Activated T-cell treated with anti-CD3 and anti-CD28 coated beads, Interleukin-2, amount 50 U/mL, for 24 hours (primary cell): Measurements from ENCODE around the gene RARRES2.

Experiments used
- DNase-seq: peaks from one replicate; pipeline ENCODE4 v3.0.0-alpha.2; 2020
- H3K27ac Mint-ChIP-seq: 2 replicates; pipeline ENCODE4 v1.8.0; 2020; ENCODE audit warnings: mild to moderate bottlenecking, mixed read lengths
- H3K27me3 Mint-ChIP-seq: 2 replicates; pipeline ENCODE4 v1.8.0; 2020; ENCODE audit warnings: mixed read lengths
- H3K36me3 Mint-ChIP-seq: 2 replicates; pipeline ENCODE4 v1.8.0; 2020; ENCODE audit warnings: low read depth, mixed read lengths
- H3K4me1 Mint-ChIP-seq: 2 replicates; pipeline ENCODE4 v1.8.0; 2020; ENCODE audit warnings: low read depth, mixed read lengths
- H3K4me3 Mint-ChIP-seq: 2 replicates; pipeline ENCODE4 v1.8.0; 2020; ENCODE audit warnings: mild to moderate bottlenecking, moderate library complexity, mixed read lengths
- H3K9me3 Mint-ChIP-seq: 2 replicates; pipeline ENCODE4 v1.8.0; 2020; ENCODE audit warnings: mixed read lengths

RARRES2 gene

DNA sequence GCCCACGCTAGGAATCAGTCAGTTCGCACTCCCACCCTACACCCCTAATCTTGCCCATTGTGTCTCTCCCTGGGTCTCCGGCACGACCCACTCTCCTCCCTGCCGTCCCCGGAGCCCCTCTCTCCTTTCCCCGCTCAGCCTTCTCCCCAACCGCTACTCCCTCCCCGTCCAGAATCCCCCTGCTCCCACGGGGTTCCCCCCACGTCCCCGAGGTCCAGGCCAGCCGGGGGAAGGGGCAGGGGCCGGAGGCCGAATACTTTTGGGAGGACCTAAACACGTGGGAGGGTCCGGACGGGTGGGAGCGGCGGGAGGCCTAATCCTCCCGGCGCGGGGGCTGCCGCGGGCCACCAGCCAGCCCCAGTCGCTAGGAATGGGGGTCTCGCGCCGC is 560 bp downstream of the RARRES2 start:
- peaks cover 12% of the 10 kb centered on the region for H3K4me1 Mint-ChIP-seq
- H3K36me3 Mint-ChIP-seq: peaks cover 11% of the 10 kb centered on the region
- peaks cover 41% of the 10 kb centered on the region for H3K27me3 Mint-ChIP-seq
- H3K27ac Mint-ChIP-seq: no peak overlapping the region
- DNase-seq: no peak
- H3K9me3 Mint-ChIP-seq: peaks cover 3% of the 10 kb centered on the region
- no peak overlapping the region for H3K4me3 Mint-ChIP-seq

DNA sequence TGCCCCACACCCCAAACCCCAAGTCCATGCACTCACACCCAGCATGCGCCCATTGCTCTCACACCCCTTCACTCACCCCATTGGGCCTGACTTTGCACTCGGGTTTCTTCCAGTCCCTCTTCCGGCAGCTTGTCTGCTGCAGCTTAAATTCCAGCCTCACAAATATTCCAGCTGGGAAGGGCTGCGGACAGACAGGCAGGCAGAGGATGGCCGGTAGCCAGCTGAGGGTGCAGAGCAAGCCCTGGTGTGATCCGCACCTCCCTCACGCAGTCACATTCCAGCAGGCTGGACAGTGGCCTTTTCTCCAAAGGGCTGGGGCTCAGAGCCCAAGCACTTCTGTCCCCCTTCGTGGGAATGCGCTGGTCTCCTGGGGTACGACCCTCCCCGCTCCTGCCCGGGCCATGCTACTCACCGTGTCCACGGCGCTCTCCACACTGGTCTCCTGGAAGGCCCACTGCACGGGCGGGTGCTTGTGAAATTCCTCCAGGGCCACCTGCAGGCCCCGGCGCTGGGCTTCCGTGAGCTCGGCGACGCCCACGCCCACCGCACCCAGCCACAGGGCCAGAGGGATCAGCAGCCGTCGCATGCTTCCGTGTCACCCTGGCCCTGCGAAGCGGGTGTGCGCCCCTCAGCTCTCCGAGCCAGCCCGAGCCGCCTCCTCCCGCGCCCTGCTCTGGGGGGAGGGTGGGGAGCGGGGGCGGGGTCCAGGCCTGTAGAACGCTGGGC is 1.2 kb downstream of the RARRES2 start:
- Mint-ChIP-seq H3K4me1 (peaks cover 12% of the 10 kb centered on the region), H3K4me3 (no peak overlapping the region), H3K27ac (no peak overlapping the region), H3K36me3 (peaks cover 11% of the 10 kb centered on the region), H3K27me3 (peaks cover 41% of the 10 kb centered on the region), H3K9me3 (peaks cover 3% of the 10 kb centered on the region)
- no peak for DNase-seq

DNA sequence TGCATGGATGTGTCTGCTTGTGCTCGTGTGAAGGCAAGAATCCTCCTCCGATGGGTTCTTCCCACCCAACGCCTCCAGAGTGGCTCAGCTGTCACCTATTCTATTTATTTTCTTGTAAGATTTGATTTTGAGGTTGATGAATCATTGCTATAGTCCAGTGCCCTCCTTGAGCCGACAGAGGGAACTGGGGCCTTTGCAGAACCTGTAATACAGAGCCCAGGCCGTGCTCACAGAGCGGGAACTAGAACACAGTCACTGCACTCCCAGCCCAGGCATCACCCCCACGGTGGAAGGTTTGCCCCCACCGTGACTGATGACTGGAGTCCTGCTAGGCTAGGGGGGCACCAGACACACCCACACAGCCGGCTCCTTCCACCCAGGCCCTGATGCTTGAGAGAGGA is 2.0 kb downstream of the RARRES2 start:
- H3K27me3 Mint-ChIP-seq: peaks cover 41% of the 10 kb centered on the region
- peaks cover 12% of the 10 kb centered on the region for H3K4me1 Mint-ChIP-seq
- no peak for DNase-seq
- H3K9me3 Mint-ChIP-seq: no peaks in the 10 kb centered on the region
- H3K27ac Mint-ChIP-seq: no peak overlapping the region
- no peak overlapping the region for H3K4me3 Mint-ChIP-seq
- peaks cover 11% of the 10 kb centered on the region for H3K36me3 Mint-ChIP-seq

DNA sequence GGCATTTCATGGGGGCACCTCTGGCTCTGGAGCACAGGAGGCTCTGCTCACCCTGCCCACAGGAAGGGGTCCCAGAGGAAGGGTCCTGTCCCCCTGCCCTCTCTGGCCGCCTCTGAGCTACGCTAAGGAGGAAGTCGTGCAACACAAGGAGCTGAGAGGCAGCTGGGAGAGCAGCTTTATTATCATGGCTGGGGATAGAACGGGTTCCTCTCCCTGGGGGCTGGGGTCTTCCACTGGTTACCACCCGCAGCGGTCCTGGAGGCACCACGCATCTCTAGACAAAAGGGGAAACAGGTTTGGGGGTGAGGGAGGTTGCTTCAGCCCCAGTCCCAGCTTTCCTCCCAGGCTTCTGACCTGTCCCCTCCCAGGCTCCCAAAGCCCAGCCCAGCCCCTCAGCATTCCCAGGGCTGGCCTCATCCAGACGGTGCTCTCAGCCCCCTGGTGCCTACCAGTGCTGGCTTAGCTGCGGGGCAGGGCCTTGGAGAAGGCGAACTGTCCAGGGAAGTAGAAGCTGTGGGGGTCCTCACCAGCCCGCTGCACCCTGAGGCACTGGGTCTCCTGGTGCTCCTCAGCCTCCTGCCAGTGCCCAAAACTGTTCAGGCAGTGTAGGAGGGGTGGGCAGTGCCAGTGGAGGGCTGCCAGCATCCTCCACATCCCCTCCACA is 3.1 kb downstream of the RARRES2 start:
- no peak overlapping the region for H3K4me3 Mint-ChIP-seq
- peaks cover 12% of the 10 kb centered on the region for H3K4me1 Mint-ChIP-seq
- peaks cover 19% of the 10 kb centered on the region for H3K36me3 Mint-ChIP-seq
- no peak for DNase-seq
- H3K9me3 Mint-ChIP-seq: no peaks in the 10 kb centered on the region
- no peak overlapping the region for H3K27ac Mint-ChIP-seq
- peaks cover 34% of the 10 kb centered on the region for H3K27me3 Mint-ChIP-seq

DNA sequence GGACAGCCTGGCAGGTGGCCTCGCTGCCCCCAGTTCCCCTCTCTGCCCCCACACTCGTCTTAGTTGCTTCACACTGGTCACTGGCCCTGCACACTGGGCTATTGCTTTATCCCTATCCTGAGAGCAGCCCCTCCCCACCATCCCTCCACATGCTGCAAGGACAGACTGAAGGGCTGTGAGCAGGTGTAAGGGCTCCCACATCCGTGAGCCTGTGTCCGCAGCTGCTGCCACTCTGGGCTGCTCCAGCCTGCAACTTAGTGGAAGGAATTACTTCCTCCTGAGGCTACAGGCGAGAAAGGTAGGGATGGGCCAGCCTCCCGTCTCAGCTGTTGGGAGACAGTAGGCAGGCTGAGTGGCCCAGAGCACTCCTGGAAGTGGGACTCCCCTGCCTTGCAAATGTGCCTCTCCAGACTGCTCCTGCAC is 3.8 kb downstream of the RARRES2 start:
- Mint-ChIP-seq H3K27me3 (peaks cover 28% of the 10 kb centered on the region), H3K9me3 (no peaks in the 10 kb centered on the region), H3K4me3 (no peak overlapping the region), H3K27ac (no peak overlapping the region), H3K4me1 (peaks cover 12% of the 10 kb centered on the region), H3K36me3 (peaks cover 25% of the 10 kb centered on the region)
- DNase-seq: no peak

DNA sequence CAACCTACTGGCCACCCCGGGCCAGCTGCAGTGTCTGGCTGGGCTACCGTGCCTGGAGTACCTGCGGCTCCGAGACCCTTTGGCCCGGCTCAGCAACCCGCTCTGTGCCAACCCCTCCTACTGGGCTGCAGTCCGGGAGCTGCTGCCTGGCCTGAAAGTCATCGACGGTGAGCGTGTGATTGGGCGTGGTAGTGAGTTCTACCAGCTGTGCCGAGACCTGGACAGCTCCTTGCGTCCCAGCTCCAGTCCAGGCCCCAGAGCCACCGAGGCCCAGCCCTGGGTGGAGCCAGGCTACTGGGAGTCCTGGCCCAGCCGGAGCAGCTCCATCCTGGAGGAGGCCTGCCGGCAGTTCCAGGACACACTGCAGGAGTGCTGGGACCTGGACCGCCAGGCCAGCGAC is 4.2 kb downstream of the RARRES2 start:
- peaks cover 25% of the 10 kb centered on the region for H3K36me3 Mint-ChIP-seq

DNA sequence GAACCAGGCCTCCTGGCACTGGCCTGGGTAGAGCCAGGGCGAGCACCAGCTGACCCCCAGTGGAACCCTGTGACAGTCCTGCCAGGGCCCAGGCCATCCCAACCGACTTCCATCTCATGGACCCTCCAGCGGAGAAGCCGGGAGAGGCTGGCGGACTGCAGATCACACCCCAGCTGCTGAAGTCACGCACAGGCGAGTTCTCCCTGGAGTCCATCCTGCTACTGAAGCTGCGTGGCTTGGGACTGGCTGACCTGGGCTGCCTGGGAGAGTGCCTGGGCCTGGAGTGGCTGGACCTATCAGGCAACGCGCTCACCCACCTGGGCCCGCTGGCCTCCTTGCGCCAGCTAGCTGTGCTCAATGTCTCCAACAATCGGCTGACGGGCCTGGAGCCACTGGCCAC is 4.7 kb downstream of the RARRES2 start:
- Mint-ChIP-seq H3K4me3 (no peak overlapping the region), H3K27me3 (peaks cover 19% of the 10 kb centered on the region), H3K4me1 (peaks cover 12% of the 10 kb centered on the region), H3K9me3 (no peaks in the 10 kb centered on the region), H3K36me3 (peaks cover 25% of the 10 kb centered on the region), H3K27ac (no peak overlapping the region)
- no peak for DNase-seq

More for the DNA sequence above, 4.2 kb downstream of the RARRES2 start:
- Mint-ChIP-seq H3K27ac (no peak overlapping the region), H3K4me3 (no peak overlapping the region), H3K27me3 (peaks cover 23% of the 10 kb centered on the region), H3K4me1 (peaks cover 12% of the 10 kb centered on the region), H3K9me3 (no peaks in the 10 kb centered on the region)
- no peak for DNase-seq

DNA sequence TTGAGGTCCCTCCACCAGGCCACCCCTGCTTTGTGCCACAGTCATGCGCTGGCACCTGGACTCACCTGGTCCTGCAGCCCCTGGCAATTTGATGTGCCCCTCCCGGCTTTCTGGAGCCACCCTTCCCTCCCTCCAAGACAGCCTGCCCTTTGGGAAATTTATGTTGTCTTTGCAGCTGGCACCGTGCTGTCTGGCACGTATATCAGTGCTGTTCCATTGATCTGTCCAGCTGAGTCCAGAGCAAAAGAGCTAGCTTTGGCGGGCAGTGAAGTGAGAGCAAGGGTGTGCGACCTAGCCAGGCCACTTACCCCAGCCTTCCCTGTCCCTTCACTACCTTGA is 5.7 kb downstream of the RARRES2 start:
- H3K27me3 Mint-ChIP-seq: peaks cover 13% of the 10 kb centered on the region
- peaks cover 35% of the 10 kb centered on the region for H3K36me3 Mint-ChIP-seq
- H3K9me3 Mint-ChIP-seq: no peaks in the 10 kb centered on the region
- H3K4me1 Mint-ChIP-seq: peaks cover 9% of the 10 kb centered on the region
- no peak for DNase-seq
- H3K4me3 Mint-ChIP-seq: no peak overlapping the region
- H3K27ac Mint-ChIP-seq: no peak overlapping the region

DNA sequence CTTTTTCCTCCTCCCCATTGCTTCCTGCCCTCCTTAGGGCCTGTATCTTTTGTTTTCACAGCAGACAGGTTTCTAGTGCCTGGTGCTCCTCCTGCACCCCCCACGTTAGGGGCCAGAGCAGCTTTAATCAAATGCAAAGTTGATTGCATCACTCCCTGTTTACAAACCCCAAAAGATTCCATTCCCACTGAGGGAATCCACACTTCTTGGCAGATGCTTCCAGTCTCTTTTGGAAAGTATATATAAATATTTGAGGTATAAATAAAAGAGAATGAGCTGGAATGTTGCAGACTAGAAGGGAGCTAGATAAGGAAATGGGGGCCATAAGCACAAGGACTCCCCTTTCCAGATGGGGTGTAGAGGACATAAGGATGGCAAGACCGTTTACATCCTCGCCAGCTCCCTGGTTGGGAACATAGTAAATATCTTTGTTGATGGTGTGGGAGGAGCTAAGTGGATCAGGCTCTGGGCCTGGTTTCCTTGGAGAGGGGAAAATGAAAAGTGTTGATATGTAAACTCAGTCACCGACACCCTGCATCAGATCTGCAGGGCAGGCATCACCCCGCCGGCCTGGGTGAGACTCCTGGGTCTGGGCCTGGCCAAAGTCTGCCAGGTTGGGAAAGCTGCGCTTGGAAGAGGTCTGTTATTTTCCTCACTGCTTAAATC is 6.2 kb downstream of the RARRES2 start:
- H3K36me3 Mint-ChIP-seq: peaks cover 39% of the 10 kb centered on the region
- peaks cover 6% of the 10 kb centered on the region for H3K4me1 Mint-ChIP-seq
- DNase-seq: no peak
- H3K9me3 Mint-ChIP-seq: no peaks in the 10 kb centered on the region
- H3K4me3 Mint-ChIP-seq: no peak overlapping the region
- no peak overlapping the region for H3K27ac Mint-ChIP-seq
- H3K27me3 Mint-ChIP-seq: peaks cover 9% of the 10 kb centered on the region

DNA sequence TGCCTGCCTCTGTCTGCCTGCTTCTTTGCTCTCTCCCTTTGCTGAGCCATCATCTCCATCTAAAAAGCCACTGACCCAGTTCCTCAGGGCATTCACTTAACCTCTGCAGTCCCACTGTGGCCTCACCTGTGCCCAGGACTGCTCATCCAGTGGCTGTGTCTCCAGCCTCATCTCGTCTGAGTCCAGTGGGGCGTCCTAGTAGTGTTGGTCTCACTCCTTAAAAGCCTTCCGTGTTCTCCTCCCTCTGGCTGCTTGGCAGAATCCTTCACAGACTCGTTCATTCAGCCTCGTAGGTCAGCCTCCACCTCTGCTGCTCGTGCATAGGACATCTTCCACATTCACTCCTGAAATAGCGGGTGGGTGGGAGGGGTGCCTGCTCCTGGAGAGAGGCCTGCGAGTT is 7.3 kb downstream of the RARRES2 start:
- H3K4me1 Mint-ChIP-seq: peaks cover under 1% of the 10 kb centered on the region
- no peak overlapping the region for H3K27ac Mint-ChIP-seq
- no peaks in the 10 kb centered on the region for H3K9me3 Mint-ChIP-seq
- no peaks in the 10 kb centered on the region for H3K27me3 Mint-ChIP-seq
- no peak overlapping the region for H3K4me3 Mint-ChIP-seq
- peaks cover 50% of the 10 kb centered on the region for H3K36me3 Mint-ChIP-seq
- DNase-seq: no peak

DNA sequence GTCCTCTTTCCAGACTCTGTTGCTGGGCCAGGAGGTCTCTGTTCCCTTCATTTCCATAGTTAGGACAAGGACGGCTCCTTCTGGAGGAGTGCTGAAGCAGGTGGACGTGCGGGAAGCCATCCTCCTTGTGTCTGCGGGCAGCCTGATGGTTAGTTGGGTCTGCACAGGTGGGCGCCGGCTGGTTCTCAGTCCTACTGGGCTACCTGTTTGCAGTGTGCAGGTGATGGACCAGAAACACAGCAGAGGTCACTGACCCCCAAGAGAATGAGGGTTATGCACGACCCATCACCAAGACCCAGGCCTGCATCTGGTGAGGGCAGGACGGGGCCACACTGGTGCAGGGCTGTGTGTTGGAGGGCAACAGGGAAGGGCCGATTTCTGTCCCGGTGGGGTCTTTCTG is 7.8 kb downstream of the RARRES2 start:
- Mint-ChIP-seq H3K36me3 (peaks cover 55% of the 10 kb centered on the region), H3K9me3 (no peaks in the 10 kb centered on the region), H3K4me3 (no peak overlapping the region), H3K4me1 (peaks cover 1% of the 10 kb centered on the region), H3K27ac (no peak overlapping the region), H3K27me3 (no peaks in the 10 kb centered on the region)
- DNase-seq: no peak

DNA sequence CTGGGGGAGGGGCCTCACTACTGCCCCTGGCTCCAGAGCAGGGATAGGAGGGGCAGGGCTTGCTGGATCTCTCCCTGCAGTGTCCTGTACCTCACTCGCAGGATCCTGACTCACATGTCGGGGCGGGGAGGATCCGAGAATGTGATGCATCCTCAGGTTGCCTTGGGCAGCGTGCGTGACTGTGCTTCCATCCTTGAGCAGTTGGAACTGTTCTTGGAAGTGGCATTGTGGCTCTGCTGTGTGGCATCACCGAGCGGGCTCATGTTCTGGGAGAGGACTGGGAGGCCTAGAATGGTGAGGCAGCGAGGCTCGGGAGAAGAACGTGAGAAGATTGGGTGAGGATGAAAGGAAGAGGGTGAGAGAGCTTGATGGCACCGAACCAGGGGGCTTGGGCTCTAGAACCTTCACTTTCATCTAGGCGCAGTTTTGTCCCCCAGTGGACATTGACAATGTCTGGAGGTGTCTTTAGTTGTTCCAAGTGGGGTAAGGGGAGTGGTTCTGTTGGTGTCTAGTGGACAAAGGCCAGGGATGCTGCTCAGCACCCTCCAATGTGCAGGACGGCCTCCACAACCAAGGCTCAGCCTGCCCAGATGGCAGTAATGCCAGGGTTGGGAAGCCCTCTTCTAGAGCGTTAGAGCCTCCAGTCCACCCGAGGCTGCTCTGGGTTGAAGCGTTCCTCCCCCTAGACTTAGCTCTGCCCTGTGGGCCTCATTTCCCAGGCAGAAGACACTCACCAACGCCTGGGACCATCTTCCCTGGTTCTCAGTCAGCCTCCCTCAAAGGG is 8.4 kb downstream of the RARRES2 start:
- no peaks in the 10 kb centered on the region for H3K27me3 Mint-ChIP-seq
- no peaks in the 10 kb centered on the region for H3K9me3 Mint-ChIP-seq
- peaks cover 60% of the 10 kb centered on the region for H3K36me3 Mint-ChIP-seq
- H3K4me3 Mint-ChIP-seq: no peak overlapping the region
- H3K4me1 Mint-ChIP-seq: peaks cover 1% of the 10 kb centered on the region
- no peak for DNase-seq
- no peak overlapping the region for H3K27ac Mint-ChIP-seq

DNA sequence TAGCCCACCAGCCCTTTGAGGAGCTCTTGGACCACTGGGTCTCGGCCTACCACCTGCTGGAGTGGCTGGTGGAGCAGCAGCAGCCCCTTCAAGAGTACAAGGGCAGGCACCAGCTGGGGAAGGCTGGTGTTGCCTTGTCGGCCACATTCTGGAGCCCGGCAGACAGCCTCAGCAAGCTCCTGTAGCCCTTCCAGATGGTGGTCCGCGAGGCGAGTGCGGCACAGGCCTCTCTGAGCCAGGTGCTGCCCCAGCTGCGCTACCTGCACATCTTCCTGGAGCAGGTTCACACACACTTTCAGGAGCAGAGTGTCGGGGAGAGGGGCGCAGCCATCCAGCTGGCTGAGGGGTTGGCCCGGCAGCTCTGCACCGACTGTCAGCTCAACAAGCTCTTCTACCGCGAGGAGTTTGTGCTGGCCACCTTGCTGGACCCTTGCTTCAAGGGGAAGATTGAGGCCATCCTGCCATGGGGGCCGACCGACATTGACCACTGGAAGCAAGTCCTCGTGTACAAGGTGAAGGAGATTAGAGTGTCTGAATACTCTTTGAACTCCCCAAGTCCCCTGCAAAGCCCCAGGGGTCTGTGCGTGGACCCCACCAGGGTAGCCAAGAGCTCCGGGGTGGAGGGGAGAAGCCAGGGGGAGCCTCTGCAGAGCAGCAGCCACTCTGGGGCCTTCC is 11.1 kb downstream of the RARRES2 start:
- Mint-ChIP-seq H3K36me3 (peaks cover 77% of the 10 kb centered on the region), H3K27ac (no peak overlapping the region), H3K4me1 (peaks cover 18% of the 10 kb centered on the region), H3K4me3 (no peak overlapping the region), H3K9me3 (no peaks in the 10 kb centered on the region), H3K27me3 (no peaks in the 10 kb centered on the region)
- no peak for DNase-seq
